K562 (cell line): ENCODE results near the gene PIP5KL1. TPM values are rescaled to one million over a fixed set of nuclear protein-coding genes. Genes with fewer than 3 reads are reported as not detected.

Experiments
- DDX20 ChIP-seq: fragments of 450-650 bp; IDR thresholded peaks from 2 replicates; pipeline ENCODE4 v1.6.1; 2016; ENCODE audit warnings: missing genetic modification characterization, low read depth, mild to moderate bottlenecking, missing compliant biosample characterization, moderate library complexity
- DMBX1 ChIP-seq: fragments of 250-450 bp; sonication (Bioruptor Pico); IDR thresholded peaks from 2 replicates; pipeline ENCODE4 v1.8.0; 2022; ENCODE audit warnings: inconsistent platforms, mild to moderate bottlenecking, moderate library complexity, borderline replicate concordance
- GATA2 ChIP-seq: sonication (generic); formaldehyde crosslinking; IDR thresholded peaks from 2 replicates; pipeline ENCODE4 v1.4.0; 2020; ENCODE audit warnings: mild to moderate bottlenecking, missing genetic modification reagents
- HMG20B ChIP-seq: fragments of 250-450 bp; sonication (Bioruptor Pico); IDR thresholded peaks from 2 replicates; pipeline ENCODE4 v1.5.0; 2021; ENCODE audit warnings: mild to moderate bottlenecking
- MXD1 ChIP-seq: fragments of 250-450 bp; sonication (Bioruptor Pico); IDR thresholded peaks from 2 replicates; pipeline ENCODE4 v1.8.0; 2021; ENCODE audit warnings: borderline replicate concordance, mild to moderate bottlenecking, moderate library complexity; ENCODE audit not compliant: poor library complexity, severe bottlenecking
- NFE2L1 ChIP-seq: fragments of 450-650 bp; IDR thresholded peaks from 2 replicates; pipeline ENCODE4 v1.6.1; 2016; ENCODE audit warnings: missing genetic modification characterization, low read depth, mild to moderate bottlenecking, missing compliant biosample characterization, moderate library complexity, borderline replicate concordance
- SMARCB1 ChIP-seq: IDR thresholded peaks from 2 replicates; pipeline ENCODE4 v1.6.1; 2011; ENCODE audit warnings: improper control_type of control experiment, low read depth; ENCODE audit not compliant: insufficient read length
- TAF15 ChIP-seq: fragments of 200-400 bp; formaldehyde crosslinking; IDR thresholded peaks from 2 replicates; pipeline ENCODE4 v1.6.1; 2017; ENCODE audit warnings: mild to moderate bottlenecking, low read depth, low read length, moderate library complexity
- TARDBP ChIP-seq: fragments of 450-650 bp; IDR thresholded peaks from 2 replicates; pipeline ENCODE4 v1.6.1; 2016
- TRIM28 ChIP-seq: fragments of 450-650 bp; IDR thresholded peaks from 2 replicates; pipeline ENCODE4 v1.6.1; 2017
- ZC3H4 ChIP-seq: sonication (generic); formaldehyde crosslinking; IDR thresholded peaks from 2 replicates; pipeline ENCODE4 v1.9.0; 2021; ENCODE audit warnings: missing genetic modification reagents, borderline replicate concordance
- ZNF133 ChIP-seq: fragments of 250-450 bp; sonication (Bioruptor Pico); IDR thresholded peaks from 2 replicates; pipeline ENCODE4 v1.4.0; 2020; ENCODE audit warnings: mild to moderate bottlenecking
- ZNF589 ChIP-seq: fragments of 200-800 bp; sonication (Bioruptor generic); IDR thresholded peaks from 2 replicates; pipeline ENCODE4 v1.6.1; 2016; ENCODE audit warnings: low read depth, missing genetic modification characterization, missing compliant biosample characterization
- ZNF76 ChIP-seq: fragments of 250-450 bp; sonication (Bioruptor Pico); IDR thresholded peaks from 2 replicates; pipeline ENCODE4 v1.4.0; 2020; ENCODE audit warnings: mild to moderate bottlenecking, moderate library complexity, borderline replicate concordance
- polyA plus RNA-seq, 8 experiments: library from polyadenylated mRNA; depleted of rRNA in 4 of 8; stranded (reverse) in 5 of 8; unstranded in 3 of 8; fragments of >200 nt; fragmentation: Nextera tagmentation in 2 of 8; fragmentation: Illumina TruSeq in 1 of 8; extraction: Ambion mirVana in 2 of 8; extraction: Trizol in 1 of 8; gene quantifications; 2 replicates each; pipeline versions ENCODE4 v1.2.1 to v1.2.3, GENCODE V29; 2011 to 2014; ENCODE audit warnings: inconsistent platforms in 1 of 8, missing spikeins in 1 of 8
- total RNA-seq, 7 experiments: library from RNA; depleted of rRNA in 6 of 7; stranded (reverse); fragments of >200 nt in 6 of 7; fragmentation: Illumina TruSeq in 2 of 7; extraction: Trizol in 2 of 7; gene quantifications; 2 replicates each; pipeline versions ENCODE4 v1.2.1 to v1.2.3, GENCODE V29; 2011 to 2021; ENCODE audit warnings: low replicate concordance in 1 of 7
- TF ChIP-seq, protein P1 (sequence below): fragments of 450-650 bp; formaldehyde crosslinking; IDR thresholded peaks from 2 replicates; pipeline ENCODE4 v1.4.0; 2020; ENCODE audit warnings: mild to moderate bottlenecking, moderate library complexity
- TF ChIP-seq, protein P2 (sequence below), 2 experiments: fragments of 450-650 bp in 1 of 2; sonication (generic) in 1 of 2; formaldehyde crosslinking in 1 of 2; IDR thresholded peaks; 2 replicates each; pipeline versions ENCODE4 v1.7.1 to v1.9.0; 2016 to 2022; ENCODE audit warnings: inconsistent platforms in 1 of 2, mild to moderate bottlenecking in 1 of 2, missing genetic modification reagents in 1 of 2

Gene PIP5KL1
- total and polyA plus RNA-seq, 9 of the 15 experiments (the other 6 are each of a cell fraction or from before 2014, with no cell fraction given): 0.18 to 4.8 (median 1.2) TPM

DNA sequence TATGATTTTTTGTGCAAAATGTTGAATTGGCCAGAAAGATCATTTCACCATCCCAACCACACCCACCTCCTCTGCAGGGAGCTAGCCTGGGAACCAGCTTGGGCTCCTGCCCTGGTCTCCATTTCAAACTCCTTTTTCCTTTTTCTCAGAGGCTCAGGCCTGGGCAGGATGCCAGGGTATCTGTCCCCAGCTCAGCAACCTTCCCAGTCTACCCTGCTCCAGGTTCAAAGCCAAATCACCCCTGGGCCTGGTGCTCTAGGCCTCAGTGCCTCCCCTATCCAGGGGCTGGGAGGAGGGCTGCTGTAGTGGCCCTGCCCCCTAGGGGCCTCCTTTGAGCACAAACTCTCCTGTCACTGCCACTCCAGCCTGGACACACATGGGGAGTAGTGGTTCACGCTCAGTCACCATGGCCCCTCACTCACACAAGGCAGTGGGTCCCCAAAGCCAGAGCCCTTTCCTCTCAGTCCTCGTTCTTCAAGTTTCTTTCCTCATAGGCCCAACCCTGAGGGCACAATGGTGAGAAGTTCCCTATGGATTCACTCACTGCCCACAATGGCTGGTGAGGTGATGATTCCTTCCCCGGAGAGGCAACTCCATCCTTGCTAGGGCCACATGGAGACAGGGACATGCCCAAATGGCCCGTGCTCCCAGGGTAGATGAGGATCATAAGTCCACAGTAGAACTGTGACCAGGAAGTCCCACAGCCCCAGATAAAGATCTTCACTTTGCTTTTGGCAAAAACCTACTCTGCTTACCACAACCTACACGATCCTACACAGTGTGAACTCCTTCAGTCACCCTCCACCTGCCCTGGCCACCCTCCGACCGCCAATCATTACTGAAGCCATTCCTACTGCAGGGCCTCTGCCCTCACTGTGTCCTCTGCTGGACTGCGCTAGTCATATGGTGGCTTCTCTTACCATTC lies 12.1 kb downstream of the PIP5KL1 start (continued):
- TF ChIP-seq MXD1 (CRISPR knock-in tag) (no peak), ZC3H4 (no peak), SMARCB1 (no peak), TRIM28 (no peak), ZNF589 (CRISPR knock-in tag) (peak; percentile 1; the same call in 1 of the 2 replicates), DMBX1 (CRISPR knock-in tag) (no peak), ZNF133 (no peak), ZNF76 (CRISPR knock-in tag) (no peak), TARDBP (no peak), TAF15 (no peak), DDX20 (tag) (no peak), HMG20B (CRISPR knock-in tag) (no peak), NFE2L1 (tag) (no peak), GATA2 (CRISPR knock-in tag) (peak; percentile 32; the same call in 1 of the 2 replicates)
- TF ChIP-seq, protein P1, sequence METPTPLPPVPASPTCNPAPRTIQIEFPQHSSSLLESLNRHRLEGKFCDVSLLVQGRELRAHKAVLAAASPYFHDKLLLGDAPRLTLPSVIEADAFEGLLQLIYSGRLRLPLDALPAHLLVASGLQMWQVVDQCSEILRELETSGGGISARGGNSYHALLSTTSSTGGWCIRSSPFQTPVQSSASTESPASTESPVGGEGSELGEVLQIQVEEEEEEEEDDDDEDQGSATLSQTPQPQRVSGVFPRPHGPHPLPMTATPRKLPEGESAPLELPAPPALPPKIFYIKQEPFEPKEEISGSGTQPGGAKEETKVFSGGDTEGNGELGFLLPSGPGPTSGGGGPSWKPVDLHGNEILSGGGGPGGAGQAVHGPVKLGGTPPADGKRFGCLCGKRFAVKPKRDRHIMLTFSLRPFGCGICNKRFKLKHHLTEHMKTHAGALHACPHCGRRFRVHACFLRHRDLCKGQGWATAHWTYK: 0 out of 2 replicates have a peak, but pooled peaks have one; percentile 33
- TF ChIP-seq, protein P2, sequence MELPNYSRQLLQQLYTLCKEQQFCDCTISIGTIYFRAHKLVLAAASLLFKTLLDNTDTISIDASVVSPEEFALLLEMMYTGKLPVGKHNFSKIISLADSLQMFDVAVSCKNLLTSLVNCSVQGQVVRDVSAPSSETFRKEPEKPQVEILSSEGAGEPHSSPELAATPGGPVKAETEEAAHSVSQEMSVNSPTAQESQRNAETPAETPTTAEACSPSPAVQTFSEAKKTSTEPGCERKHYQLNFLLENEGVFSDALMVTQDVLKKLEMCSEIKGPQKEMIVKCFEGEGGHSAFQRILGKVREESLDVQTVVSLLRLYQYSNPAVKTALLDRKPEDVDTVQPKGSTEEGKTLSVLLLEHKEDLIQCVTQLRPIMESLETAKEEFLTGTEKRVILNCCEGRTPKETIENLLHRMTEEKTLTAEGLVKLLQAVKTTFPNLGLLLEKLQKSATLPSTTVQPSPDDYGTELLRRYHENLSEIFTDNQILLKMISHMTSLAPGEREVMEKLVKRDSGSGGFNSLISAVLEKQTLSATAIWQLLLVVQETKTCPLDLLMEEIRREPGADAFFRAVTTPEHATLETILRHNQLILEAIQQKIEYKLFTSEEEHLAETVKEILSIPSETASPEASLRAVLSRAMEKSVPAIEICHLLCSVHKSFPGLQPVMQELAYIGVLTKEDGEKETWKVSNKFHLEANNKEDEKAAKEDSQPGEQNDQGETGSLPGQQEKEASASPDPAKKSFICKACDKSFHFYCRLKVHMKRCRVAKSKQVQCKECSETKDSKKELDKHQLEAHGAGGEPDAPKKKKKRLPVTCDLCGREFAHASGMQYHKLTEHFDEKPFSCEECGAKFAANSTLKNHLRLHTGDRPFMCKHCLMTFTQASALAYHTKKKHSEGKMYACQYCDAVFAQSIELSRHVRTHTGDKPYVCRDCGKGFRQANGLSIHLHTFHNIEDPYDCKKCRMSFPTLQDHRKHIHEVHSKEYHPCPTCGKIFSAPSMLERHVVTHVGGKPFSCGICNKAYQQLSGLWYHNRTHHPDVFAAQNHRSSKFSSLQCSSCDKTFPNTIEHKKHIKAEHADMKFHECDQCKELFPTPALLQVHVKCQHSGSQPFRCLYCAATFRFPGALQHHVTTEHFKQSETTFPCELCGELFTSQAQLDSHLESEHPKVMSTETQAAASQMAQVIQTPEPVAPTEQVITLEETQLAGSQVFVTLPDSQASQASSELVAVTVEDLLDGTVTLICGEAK (IDR thresholded peaks at IDR 0.05): no peak
- TF ChIP-seq, protein P2 (CRISPR knock-in tag; IDR thresholded peaks at IDR 0.05): no peak
